ENCODE data around the gene ARSB. TPM values are rescaled to one million over a fixed set of nuclear protein-coding genes. Genes with fewer than 3 reads are reported as not detected.

The ARSB gene
- total and polyA plus RNA-seq, 9 of the 15 experiments (the other 6 are each of a cell fraction or from before 2014, with no cell fraction given): 0.52 to 4.6 (median 2.4) TPM

DNA sequence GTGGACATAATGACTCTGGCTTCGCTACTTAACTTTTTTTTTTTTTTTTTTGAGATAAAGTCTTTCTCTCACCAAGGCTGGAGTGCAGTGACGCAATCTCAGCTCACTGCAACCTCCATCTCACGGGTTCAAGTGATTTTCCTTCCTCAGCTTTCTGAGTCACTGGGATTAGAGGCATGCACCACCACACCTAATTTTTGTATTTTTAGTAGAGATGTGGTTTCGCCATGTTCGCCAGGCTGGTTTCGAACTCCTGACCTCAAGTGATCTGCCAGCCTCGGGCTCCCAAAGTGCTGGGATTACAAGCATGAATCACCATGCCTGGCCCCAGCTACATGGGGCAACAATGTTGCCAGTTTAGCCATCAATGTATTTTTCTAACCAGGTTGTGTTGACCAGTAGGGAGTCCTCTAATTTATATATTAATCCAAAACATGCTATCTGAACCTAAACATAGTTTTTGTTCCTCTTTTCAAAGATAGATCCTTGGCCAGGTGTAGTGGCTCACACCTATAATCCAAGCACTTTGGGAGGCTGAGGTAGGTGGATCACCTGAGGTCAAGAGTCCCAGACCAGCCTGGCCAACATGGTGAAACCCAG, 216.2 kb downstream of the ARSB start:
- FAIRE-seq (no peak), ATAC-seq (no peak), DNase-seq (ENCODE audit: extremely low read depth in 1 of 4, low spot score in 3 of 4) (no peak)
- POLR2A ChIA-PET: interaction anchor here (0.6 to 1.0 kb wide), 2 partner anchors 19 to 418 kb away, joined by 4 read pairs; no protein-coding TSS in a partner anchor
- CTCF ChIA-PET (ENCODE audit: low intra/inter-chr PET ratio): no interaction called here
- 55% methylated on average over 7 of the region's 7 CpGs for WGBS (ENCODE audit: insufficient coverage, low coverage, missing lambda C conversion rate)
- Histone ChIP-seq H4K20me1 (replicated peaks; ENCODE audit: control insufficient read depth, insufficient read depth, low read length) (no peaks in the 10 kb centered on the region), H3K36me3 (ENCODE audit: control insufficient read depth, insufficient read depth, low read length) (no peaks in the 10 kb centered on the region), H3K9me3 (replicated peaks; ENCODE audit: control insufficient read depth, insufficient read depth, low read depth, low read length) (no peaks in the 10 kb centered on the region), H3K9ac (ENCODE audit: insufficient read depth in 1 of 2, low read depth in 2 of 2, low read length in 2 of 2) (no peak overlapping the region), H3K79me2 (ENCODE audit: control insufficient read depth, insufficient read depth, low read length) (no peaks in the 10 kb centered on the region), H3K4me2 (ENCODE audit: insufficient read depth, low read length) (no peak overlapping the region), H3K9me1 (ENCODE audit: control insufficient read depth, insufficient read depth, low read length) (no peaks in the 10 kb centered on the region), H3K4me1 (replicated peaks in 1 of 2; ENCODE audit: control insufficient read depth in 2 of 2, insufficient read depth in 2 of 2, low read length in 2 of 2) (peaks cover 12 to 13% of the 10 kb centered on the region in 2 experiments; a peak in 4 of 5 replicates), H3K4me3 (no peak overlapping the region), H3K27ac (ENCODE audit: extremely low read depth, low read depth, low read length) (no peak overlapping the region), H2AFZ (ENCODE audit: low read depth, low read length) (no peak overlapping the region), H3K27me3 (ENCODE audit: control insufficient read depth in 2 of 2, insufficient read depth in 2 of 2, low read length in 2 of 2) (peaks cover 13 to 16% of the 10 kb centered on the region in 2 experiments; a peak in 4 of 5 replicates)
- in situ Hi-C loops (cut with MboI): no loop called here
- no TSS peak for BruUV-seq (replicated peaks)
- intact Hi-C loops (cut with micrococcal nuclease): no loop called here
- TF ChIP-seq, protein P1, sequence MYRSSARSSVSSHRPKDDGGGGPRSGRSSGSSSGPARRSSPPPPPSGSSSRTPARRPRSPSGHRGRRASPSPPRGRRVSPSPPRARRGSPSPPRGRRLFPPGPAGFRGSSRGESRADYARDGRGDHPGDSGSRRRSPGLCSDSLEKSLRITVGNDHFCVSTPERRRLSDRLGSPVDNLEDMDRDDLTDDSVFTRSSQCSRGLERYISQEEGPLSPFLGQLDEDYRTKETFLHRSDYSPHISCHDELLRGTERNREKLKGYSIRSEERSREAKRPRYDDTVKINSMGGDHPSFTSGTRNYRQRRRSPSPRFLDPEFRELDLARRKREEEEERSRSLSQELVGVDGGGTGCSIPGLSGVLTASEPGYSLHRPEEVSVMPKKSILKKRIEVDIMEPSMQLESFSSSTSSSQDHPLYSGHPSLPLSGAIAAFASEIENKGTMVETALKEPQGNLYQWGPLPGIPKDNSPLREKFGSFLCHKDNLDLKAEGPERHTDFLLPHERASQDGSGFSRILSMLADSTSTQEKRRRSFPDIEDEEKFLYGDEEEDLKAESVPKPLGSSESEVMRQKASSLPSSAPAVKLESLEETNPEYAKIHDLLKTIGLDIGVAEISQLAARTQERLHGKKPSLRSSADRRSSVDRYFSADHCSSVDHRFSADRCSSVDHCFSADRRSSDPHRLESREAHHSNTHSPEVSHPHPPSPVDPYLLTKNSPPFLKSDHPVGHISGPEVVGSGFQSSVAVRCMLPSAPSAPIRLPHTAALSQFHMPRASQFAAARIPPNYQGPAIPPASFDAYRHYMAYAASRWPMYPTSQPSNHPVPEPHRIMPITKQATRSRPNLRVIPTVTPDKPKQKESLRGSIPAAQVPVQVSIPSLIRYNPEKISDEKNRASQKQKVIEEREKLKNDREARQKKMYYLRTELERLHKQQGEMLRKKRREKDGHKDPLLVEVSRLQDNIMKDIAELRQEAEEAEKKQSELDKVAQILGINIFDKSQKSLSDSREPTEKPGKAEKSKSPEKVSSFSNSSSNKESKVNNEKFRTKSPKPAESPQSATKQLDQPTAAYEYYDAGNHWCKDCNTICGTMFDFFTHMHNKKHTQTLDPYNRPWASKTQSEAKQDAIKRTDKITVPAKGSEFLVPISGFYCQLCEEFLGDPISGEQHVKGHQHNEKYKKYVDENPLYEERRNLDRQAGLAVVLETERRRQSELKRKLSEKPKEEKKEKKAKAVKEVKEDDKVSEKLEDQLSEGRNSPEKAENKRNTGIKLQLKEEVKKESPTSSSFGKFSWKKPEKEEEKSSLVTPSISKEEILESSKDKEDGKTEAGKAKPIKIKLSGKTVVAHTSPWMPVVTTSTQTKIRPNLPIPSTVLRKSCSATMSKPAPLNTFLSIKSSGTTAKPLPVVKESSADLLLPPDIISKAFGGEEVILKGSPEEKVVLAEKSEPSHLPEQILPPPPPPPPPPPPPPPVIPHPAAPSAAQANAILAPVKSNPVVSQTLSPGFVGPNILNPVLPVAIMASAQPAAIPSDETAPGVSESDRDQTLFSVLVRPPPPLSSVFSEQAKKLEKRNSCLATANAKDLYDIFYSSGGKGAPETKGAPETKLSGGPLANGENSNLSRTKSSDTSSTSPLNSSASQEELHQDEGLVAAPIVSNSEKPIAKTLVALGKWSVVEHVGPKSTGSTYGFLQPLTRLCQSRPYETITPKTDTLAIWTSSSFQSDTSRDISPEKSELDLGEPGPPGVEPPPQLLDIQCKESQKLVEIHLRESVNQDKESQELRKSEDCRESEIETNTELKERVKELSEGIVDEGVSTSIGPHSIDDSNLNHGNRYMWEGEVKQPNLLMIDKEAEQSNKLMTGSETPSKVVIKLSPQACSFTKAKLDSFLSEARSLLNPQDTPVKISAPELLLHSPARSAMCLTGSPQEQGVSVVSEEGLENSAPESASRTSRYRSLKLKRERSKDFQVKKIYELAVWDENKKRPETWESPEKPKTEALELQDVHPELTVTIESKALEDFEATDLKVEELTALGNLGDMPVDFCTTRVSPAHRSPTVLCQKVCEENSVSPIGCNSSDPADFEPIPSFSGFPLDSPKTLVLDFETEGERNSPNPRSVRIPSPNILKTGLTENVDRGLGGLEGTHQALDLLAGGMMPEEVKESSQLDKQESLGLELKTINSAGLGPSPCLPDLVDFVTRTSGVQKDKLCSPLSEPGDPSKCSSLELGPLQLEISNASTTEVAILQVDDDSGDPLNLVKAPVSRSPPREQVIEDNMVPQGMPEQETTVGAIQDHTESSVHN (IDR thresholded peaks at IDR 0.05; ENCODE audit: borderline replicate concordance in 1 of 2, low read depth in 1 of 2): no peak
- TF ChIP-seq SNRNP70 (optimal IDR thresholded peaks at IDR 0.05; ENCODE audit: low read depth, low read length): no peak
- no peak for TF ChIP-seq RBFOX2 (IDR thresholded peaks at IDR 0.05; ENCODE audit: low read depth, low read length)
- TF ChIP-seq, protein P2, sequence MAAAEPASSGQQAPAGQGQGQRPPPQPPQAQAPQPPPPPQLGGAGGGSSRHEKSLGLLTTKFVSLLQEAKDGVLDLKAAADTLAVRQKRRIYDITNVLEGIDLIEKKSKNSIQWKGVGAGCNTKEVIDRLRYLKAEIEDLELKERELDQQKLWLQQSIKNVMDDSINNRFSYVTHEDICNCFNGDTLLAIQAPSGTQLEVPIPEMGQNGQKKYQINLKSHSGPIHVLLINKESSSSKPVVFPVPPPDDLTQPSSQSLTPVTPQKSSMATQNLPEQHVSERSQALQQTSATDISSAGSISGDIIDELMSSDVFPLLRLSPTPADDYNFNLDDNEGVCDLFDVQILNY (CRISPR knock-in tag; IDR thresholded peaks at IDR 0.05): no peak

All from K562 (cell line).